Left lobe of liver (tissue), 2 donors: ENCODE measurements around the gene PGAP6. TPM values are rescaled to one million over a fixed set of nuclear protein-coding genes. Genes with fewer than 3 reads are reported as not detected.
"Not testable (repeated sequence)": the region's sequence is repeated elsewhere in the genome, so short reads cannot be mapped to it uniquely, and the experiment has no call there.

Experiments
- ATAC-seq: fragments of 200-7000 bp; cut with Tn5 transposase; one replicate; pipeline ENCODE4 v1.9.1; 2020; ENCODE audit warnings: mild to moderate bottlenecking, moderate library complexity
- DNase-seq: peaks from one replicate; pipeline ENCODE4 v3.0.0-alpha.2; 2020; ENCODE audit warnings: low spot score
- total RNA-seq: library from RNA; stranded (reverse); gene quantifications from one replicate; pipeline ENCODE4 v1.2.1, GENCODE V29; 2021
- donor health status: DM: no; HTN: no; CAD: no; lungs with moderate emphysema.
- donor health status: DM: no; HTN: yes; CAD: no.

PGAP6 gene
- total RNA-seq, result 32.6 TPM

- DNase-seq, result peak; percentile 72
- peak; percentile 86 for ATAC-seq
Observed at GRCh38 chr16:381789-382717, at the start of gene PGAP6. PGAP6 (minus strand) TSS chr16:381978; CDS start chr16:381821, 157 bp downstream.

DNA sequence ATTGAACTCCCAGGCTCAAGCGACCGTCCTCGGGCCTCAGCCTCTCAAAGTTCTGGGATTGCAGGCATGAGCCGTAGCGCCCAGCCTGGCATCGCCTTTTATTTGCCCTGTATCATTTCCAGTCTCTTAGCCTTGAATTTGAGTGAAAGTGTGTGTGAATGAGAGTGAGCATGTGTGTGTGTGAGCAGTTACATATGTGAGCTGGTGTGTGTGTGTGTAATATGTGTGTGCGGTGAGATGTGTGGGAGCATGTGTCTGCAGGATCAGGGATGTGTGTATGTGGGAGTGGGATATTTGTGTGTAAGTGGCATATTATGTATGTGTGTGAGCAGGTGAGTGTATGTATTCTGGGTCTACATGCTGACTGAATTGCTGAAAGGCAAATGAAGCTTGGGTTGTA, 49.1 kb upstream of the PGAP6 start:
- ATAC-seq (no peak), DNase-seq (no peak)

DNA sequence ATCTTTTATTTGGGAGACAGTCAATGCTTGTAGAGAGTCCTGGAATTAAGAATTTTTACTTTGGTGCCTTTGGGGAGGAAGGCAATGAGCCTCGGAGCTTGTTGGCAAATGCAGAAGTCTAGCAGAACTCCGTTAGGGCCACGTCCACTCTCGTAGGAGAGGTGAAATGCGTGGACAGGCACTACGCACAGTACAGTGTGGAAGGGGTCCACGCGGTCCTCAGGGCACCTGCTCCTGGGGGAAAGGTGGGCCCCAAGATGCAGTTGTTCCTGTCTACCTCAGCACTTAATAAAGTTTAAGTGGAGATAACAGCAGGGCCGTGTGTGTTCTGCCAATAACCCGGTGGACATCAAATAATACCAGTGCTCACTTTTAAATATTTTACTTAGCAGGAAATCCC, 45.5 kb upstream of the PGAP6 start:
- DNase-seq (no peak), ATAC-seq (no peak)

- DNase-seq (no peak), ATAC-seq (no peak)
Observed at GRCh38 chr16:426906-427249, 45.1 kb upstream of the PGAP6 start.

DNA sequence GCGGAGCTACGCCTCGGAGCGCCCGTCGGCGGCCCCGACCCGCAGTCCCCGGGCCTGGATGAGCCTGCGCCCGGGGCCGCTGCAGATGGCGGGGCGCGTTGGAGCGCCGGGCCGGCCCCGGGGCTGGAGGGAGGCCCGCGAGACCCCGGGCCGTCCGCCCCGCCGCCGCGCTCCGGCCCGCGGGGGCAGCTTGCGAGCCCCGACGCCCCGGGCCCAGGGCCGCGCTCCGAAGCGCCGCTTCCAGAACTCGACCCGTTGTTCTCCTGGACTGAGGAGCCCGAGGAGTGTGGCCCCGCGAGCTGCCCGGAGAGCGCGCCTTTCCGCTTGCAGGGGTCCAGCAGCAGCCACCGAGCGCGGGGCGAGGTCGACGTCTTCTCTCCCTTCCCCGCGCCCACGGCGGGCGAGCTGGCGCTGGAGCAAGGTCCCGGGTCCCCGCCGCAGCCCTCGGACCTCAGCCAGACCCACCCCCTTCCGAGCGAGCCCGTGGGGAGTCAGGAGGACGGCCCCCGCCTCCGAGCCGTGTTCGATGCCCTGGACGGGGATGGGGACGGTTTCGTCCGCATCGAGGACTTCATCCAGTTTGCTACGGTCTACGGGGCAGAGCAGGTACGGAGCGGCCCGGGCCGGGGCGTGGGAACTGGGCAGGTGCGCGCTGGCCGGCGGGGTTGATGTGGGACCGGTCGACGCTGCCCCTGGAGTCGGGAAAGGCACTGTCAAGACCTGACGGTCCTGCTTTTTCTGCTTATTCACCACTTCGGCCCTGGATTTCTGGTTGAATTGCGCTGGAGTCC, 44.5 kb upstream of the PGAP6 start:
- DNase-seq (no peak), ATAC-seq (peak; percentile 4)

- peak; percentile 28 for ATAC-seq
- no peak for DNase-seq
Observed at GRCh38 chr16:425740-426114, 43.9 kb upstream of the PGAP6 start.

GRCh38 chr16:425082-425718, 43.4 kb upstream of the PGAP6 start, which contains the start of gene RAB11FIP3:
RAB11FIP3 (plus strand) TSS chr16:425649; CDS start chr16:426007, 358 bp downstream.
- peak; percentile 85 for ATAC-seq

DNA sequence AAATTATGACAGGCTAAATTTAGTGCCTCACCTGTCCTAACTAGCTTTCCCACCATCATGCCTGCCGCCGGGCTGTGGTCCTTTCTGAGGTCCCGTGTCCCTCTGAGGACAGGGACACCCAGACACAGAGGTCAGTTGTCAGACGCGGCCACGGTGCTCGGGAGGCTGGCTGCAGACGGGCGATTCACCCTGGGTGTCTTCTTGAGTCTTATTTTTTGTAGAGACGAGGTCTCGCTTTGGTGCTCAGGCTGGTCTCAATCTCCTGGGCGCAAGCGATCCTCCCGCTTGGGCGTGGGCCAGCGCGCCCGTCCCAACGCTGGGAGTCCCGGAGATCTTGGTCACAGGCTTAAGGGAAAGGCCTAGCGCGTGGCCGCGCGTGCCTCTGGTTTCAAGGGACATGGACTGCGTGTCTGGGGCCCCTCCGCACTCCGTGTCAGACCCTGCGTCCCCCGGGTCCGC, 42.9 kb upstream of the PGAP6 start:
- peak; percentile 62 for ATAC-seq
- DNase-seq, result peak; percentile 67

More at GRCh38 chr16:425082-425718, 43.4 kb upstream of the PGAP6 start, which contains the start of gene RAB11FIP3:
- DNase-seq, result peak; percentile 81

DNA sequence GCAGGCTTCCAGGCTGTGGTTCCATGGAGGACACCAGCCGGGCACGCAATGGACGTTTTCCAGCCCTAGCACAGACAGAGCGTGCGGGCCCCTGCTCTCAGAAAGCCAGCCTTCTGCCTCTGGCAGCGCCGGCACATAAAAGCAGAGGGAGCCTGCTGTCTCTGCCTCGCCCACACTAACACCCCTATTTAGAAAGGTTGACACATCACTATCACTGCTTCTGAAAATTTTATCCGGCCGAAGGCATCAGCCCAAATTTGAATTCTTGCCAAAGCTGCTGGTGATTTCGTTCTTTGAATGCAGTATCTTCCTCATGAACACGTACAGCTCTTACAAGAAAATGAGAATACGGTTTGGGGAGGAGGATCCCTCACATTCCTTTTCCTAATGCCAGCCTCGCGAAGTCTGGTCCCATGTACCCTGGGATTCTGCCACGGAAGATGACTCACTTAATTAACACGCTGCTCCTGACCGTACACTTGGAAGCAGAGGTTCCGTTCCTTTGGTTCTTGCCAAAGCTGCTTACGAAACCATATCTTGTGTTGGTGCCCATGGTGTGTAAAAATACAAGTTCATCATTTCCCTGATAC, 42.4 kb upstream of the PGAP6 start:
- DNase-seq, result peak; percentile 64
- peak; percentile 61 for ATAC-seq

GRCh38 chr16:422179-422578, 40.4 kb upstream of the PGAP6 start:
- not testable (repeated sequence) for ATAC-seq, DNase-seq

DNA sequence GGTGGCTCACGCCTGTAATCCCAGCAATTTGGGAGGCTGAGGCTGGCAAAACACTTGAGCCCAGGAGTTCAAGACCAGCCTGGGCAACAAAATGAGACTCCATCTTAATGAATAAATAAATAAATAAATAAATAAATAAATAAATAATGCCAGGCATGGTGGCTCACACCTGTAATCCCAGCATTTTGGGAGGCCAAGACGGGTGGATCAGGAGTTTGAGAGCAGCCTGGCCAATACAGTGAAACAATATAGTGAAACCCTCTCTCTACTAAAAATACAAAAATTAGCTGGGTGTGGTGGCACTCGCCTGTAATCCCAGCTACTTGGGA, 33.4 kb upstream of the PGAP6 start:
- DNase-seq, ATAC-seq: not testable (repeated sequence)

DNA sequence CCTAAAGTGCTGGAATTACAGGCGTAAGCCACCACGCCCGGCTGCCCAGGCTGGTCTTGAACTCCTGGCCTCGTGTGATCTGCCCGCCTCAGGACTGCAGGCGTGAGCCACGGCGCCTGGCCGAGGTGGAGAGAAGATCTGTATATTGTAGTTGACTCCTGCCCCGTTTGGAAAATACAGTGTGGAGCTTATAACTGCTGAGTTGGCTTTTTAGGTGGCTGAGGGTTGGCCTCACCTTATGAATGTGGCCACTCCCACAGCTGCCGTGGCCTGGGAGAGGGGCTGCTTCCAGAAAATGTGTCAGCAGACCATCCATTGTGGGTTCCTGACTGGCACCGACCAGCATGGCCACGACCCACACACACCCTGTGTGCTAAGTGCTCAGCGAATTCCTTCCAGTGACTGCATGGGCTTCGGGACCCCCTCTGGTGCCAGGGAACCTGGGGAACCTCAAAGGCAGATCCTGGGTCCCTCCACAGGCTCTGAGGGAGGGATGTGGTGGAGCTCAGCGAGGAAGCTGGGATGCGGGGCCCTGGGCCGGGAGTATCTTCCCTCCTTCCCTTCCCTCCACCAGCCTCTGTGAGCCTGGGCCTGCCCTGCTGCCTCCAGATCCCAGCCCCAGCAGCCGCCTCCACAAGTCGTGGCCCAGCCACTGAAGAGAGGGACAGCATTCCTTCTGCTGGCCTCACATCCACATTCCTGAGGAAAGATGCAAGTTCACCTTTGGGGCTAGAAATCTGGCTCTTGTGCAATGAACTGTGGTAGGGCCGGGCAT, 32.8 kb upstream of the PGAP6 start:
- ATAC-seq (peak; percentile 12), DNase-seq (no peak)

GRCh38 chr16:411576-412265, 29.9 kb upstream of the PGAP6 start:
- no peak for DNase-seq
- ATAC-seq, result no peak

- DNase-seq (no peak), ATAC-seq (no peak)
Observed at GRCh38 chr16:410516-411178, 28.9 kb upstream of the PGAP6 start.

DNA sequence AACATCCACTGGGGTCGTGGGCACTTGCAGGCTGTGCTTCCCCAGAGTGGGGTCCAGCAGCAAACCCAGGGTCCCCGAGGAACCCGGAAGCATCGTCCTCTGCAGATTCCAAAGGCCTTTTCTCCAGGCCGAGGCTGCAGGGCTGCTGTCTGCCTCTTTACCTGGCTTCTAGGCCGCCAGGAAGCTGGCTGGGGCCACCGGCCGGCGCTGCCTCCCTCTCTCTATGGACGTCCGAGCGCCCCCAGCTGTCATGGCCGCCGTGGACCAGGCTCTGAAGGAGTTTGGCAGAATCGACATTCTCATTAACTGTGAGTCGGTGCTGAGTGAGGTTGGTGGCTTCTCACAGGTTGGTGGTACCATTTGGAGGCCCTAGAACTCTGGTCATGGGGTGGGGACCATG, 25.5 kb upstream of the PGAP6 start:
- ATAC-seq, result no peak
- DNase-seq, result no peak

- ATAC-seq (peak; percentile 36), DNase-seq (peak; percentile 73)
Observed at GRCh38 chr16:405548-406506, 24.0 kb upstream of the PGAP6 start.

DNA sequence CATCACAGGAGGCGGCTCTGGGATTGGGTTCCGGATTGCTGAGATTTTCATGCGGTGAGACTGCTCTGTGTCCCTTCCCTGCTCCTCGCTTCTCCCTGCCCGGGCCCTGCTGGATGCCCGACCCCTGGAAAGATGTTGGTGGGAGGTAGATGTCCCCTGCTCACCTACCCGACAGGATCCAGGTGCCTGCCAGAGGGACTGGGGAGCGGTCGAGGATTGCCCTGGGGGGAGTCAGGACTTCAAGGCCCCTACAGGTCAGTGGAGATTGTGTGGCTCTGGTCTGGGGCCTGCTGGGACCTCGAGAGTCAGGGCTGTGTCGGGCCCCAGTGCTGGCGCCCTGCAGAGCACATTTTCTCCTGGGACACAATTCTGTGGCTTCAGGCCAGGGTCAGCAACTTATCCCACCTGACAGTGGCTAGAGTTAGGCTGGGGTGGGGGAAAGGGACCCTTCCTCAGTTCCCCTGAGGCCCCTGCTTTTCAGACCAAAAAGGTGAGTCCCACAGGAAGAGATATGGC, 23.3 kb upstream of the PGAP6 start:
- DNase-seq, result no peak
- no peak for ATAC-seq
